K562 (cell line): ENCODE data around the gene GRHPR. TPM values are rescaled to one million over a fixed set of nuclear protein-coding genes. Genes with fewer than 3 reads are reported as not detected.
A peak's percentile ranks its signal among the peaks of the same experiment; 100 is the strongest.

Experiments
- CBFA2T2 ChIP-seq: fragments of 450-650 bp; conservative IDR thresholded peaks from 2 replicates; pipeline ENCODE4 v1.6.1; 2017; ENCODE audit warnings: mild to moderate bottlenecking
- EP300 ChIP-seq: IDR thresholded peaks from 2 replicates; pipeline ENCODE4 v1.6.1; 2012; ENCODE audit warnings: low read length, improper control_type of control experiment
- ERF ChIP-seq: fragments of 450-650 bp; formaldehyde crosslinking; IDR thresholded peaks from 2 replicates; pipeline ENCODE4 v1.4.0; 2020; ENCODE audit warnings: mild to moderate bottlenecking, mixed read lengths
- FOS ChIP-seq: IDR thresholded peaks from 3 replicates; pipeline ENCODE4 v1.6.1; 2011; ENCODE audit not compliant: insufficient read length; ENCODE audit errors: extremely low read depth
- FOXP4 ChIP-seq: sonication (generic); formaldehyde crosslinking; IDR thresholded peaks from 2 replicates; pipeline ENCODE4 v1.8.0; 2022; ENCODE audit warnings: mild to moderate bottlenecking, missing genetic modification reagents, borderline replicate concordance
- MECOM ChIP-seq: fragments of 250-450 bp; sonication (Bioruptor Pico); IDR thresholded peaks from 2 replicates; pipeline ENCODE4 v1.8.0; 2022; ENCODE audit warnings: inconsistent platforms
- MED1 ChIP-seq: sonication (generic); formaldehyde crosslinking; IDR thresholded peaks from 2 replicates; pipeline ENCODE4 v1.8.1; 2023; ENCODE audit warnings: missing genetic modification reagents, borderline replicate concordance
- NFXL1 ChIP-seq: fragments of 450-650 bp; formaldehyde crosslinking; IDR thresholded peaks from 2 replicates; pipeline ENCODE4 v1.4.0; 2021; ENCODE audit warnings: mild to moderate bottlenecking
- POLR2AphosphoS5 ChIP-seq: IDR thresholded peaks from 2 replicates; pipeline ENCODE4 v1.6.1; 2011; ENCODE audit warnings: mild to moderate bottlenecking, low read depth, low read length, moderate library complexity; ENCODE audit not compliant: control insufficient read depth, insufficient read depth
- RBBP5 ChIP-seq: fragments of 200-600 bp; sonication (generic); IDR thresholded peaks from 2 replicates; pipeline ENCODE4 v1.6.1; 2012; ENCODE audit warnings: borderline replicate concordance, mild to moderate bottlenecking, low read length, control low read depth, inconsistent platforms; ENCODE audit not compliant: insufficient read depth, poor library complexity, severe bottlenecking
- SAFB ChIP-seq: fragments of 200-400 bp; formaldehyde crosslinking; IDR thresholded peaks from 2 replicates; pipeline ENCODE4 v1.6.1; 2017; ENCODE audit warnings: low read depth, low read length, borderline replicate concordance
- SMC3 ChIP-seq: conservative IDR thresholded peaks from 2 replicates; pipeline ENCODE4 v1.6.1; 2011; ENCODE audit warnings: low read depth, low read length, improper control_type of control experiment; ENCODE audit not compliant: insufficient read depth
- SNIP1 ChIP-seq: fragments of 450-650 bp; IDR thresholded peaks from 2 replicates; pipeline ENCODE4 v1.7.1; 2017; ENCODE audit warnings: low read depth, mild to moderate bottlenecking
- TBL1XR1 ChIP-seq, 2 experiments: IDR thresholded peaks; 2 replicates each; pipeline ENCODE4 v1.6.1; 2012; ENCODE audit warnings: improper control_type of control experiment in 2 of 2, low read length in 2 of 2, mild to moderate bottlenecking in 1 of 2
- YY1 ChIP-seq, 3 experiments: IDR thresholded peaks; 2 replicates each; pipeline ENCODE4 v1.6.1; 2011; ENCODE audit warnings: low read length in 2 of 3, mild to moderate bottlenecking in 2 of 3, moderate library complexity in 2 of 3, borderline replicate concordance in 1 of 3, control low read depth in 1 of 3, low read depth in 1 of 3; ENCODE audit not compliant: insufficient read depth in 3 of 3, insufficient replicate concordance in 2 of 3, control insufficient read depth in 1 of 3, insufficient read length in 1 of 3; ENCODE audit errors: extremely low read depth in 1 of 3
- ZBTB43 ChIP-seq: sonication (generic); formaldehyde crosslinking; IDR thresholded peaks from 2 replicates; pipeline ENCODE4 v1.8.0; 2023; ENCODE audit warnings: mild to moderate bottlenecking, missing genetic modification reagents
- ZFP91 ChIP-seq: sonication (generic); formaldehyde crosslinking; IDR thresholded peaks from 2 replicates; pipeline ENCODE4 v1.8.0; 2022; ENCODE audit warnings: mild to moderate bottlenecking, missing genetic modification reagents
- ZNF398 ChIP-seq: fragments of 250-450 bp; sonication (Bioruptor Pico); IDR thresholded peaks from 2 replicates; pipeline ENCODE4 v1.8.0; 2021; ENCODE audit warnings: moderate library complexity, mild to moderate bottlenecking, inconsistent platforms
- ZNF77 ChIP-seq: fragments of 250-450 bp; sonication (Bioruptor Pico); IDR thresholded peaks from 2 replicates; pipeline ENCODE4 v1.5.0; 2020
- ZSCAN32 ChIP-seq: fragments of 450-650 bp; formaldehyde crosslinking; IDR thresholded peaks from 2 replicates; pipeline ENCODE4 v1.4.0; 2020; ENCODE audit warnings: mild to moderate bottlenecking, moderate library complexity
- polyA plus RNA-seq, 8 experiments: library from polyadenylated mRNA; depleted of rRNA in 4 of 8; stranded (reverse) in 5 of 8; unstranded in 3 of 8; fragments of >200 nt; fragmentation: Nextera tagmentation in 2 of 8; fragmentation: Illumina TruSeq in 1 of 8; extraction: Ambion mirVana in 2 of 8; extraction: Trizol in 1 of 8; gene quantifications; 2 replicates each; pipeline versions ENCODE4 v1.2.1 to v1.2.3, GENCODE V29; 2011 to 2014; ENCODE audit warnings: inconsistent platforms in 1 of 8, missing spikeins in 1 of 8
- total RNA-seq, 7 experiments: library from RNA; depleted of rRNA in 6 of 7; stranded (reverse); fragments of >200 nt in 6 of 7; fragmentation: Illumina TruSeq in 2 of 7; extraction: Trizol in 2 of 7; gene quantifications; 2 replicates each; pipeline versions ENCODE4 v1.2.1 to v1.2.3, GENCODE V29; 2011 to 2021; ENCODE audit warnings: low replicate concordance in 1 of 7

GRHPR gene
- total and polyA plus RNA-seq, 9 of the 15 experiments (the other 6 are each of a cell fraction or from before 2014, with no cell fraction given), result 38.9 to 144 (median 120) TPM

GRCh38 chr9:37466037-37466709, 43.7 kb downstream of the GRHPR start (continued):
- TF ChIP-seq MECOM (CRISPR knock-in tag), result no peak
- no peak for TF ChIP-seq FOS
- TF ChIP-seq ZNF77 (CRISPR knock-in tag), result no peak
- TF ChIP-seq TBL1XR1 (IDR thresholded peaks at IDR 0.05; ENCODE audit: low read length in 2 of 2), result no peak
- peak; percentile 19; the same call in 1 of the 2 replicates for TF ChIP-seq ERF (CRISPR knock-in tag)
- TF ChIP-seq RBBP5, result peak; percentile 25
- TF ChIP-seq POLR2AphosphoS5, result peak; percentile 38; the same call in 1 of the 2 replicates
- no peak for TF ChIP-seq ZSCAN32 (CRISPR knock-in tag)
- TF ChIP-seq ZNF398 (CRISPR knock-in tag), result no peak
- no peak for TF ChIP-seq NFXL1 (CRISPR knock-in tag)
- peak; percentile 52; the same call in 1 of the 2 replicates for TF ChIP-seq SNIP1
- 0 out of 2 replicates have a peak, but pooled peaks have one; percentile 69 for TF ChIP-seq ZBTB43
- no peak for TF ChIP-seq ZFP91 (CRISPR knock-in tag)
- TF ChIP-seq EP300, result 0 out of 2 replicates have a peak, but pooled peaks have one; percentile 2
- TF ChIP-seq MED1 (CRISPR knock-in tag), result no peak
- TF ChIP-seq FOXP4 (CRISPR knock-in tag), result no peak
- TF ChIP-seq SMC3, result no peak
- TF ChIP-seq SAFB, result no peak
- TF ChIP-seq CBFA2T2, result no peak
- TF ChIP-seq YY1 (IDR thresholded peaks at IDR 0.05; ENCODE audit: borderline replicate concordance in 1 of 3, control insufficient read depth in 1 of 3, extremely low read depth in 1 of 3, insufficient read depth in 3 of 3, insufficient read length in 1 of 3, insufficient replicate concordance in 2 of 3, low read depth in 1 of 3, low read length in 2 of 3), result peak in 1 of 3 experiments; percentile 69
